ENCODE results near the gene ZBTB20. TPM values are rescaled to one million over a fixed set of nuclear protein-coding genes. Genes with fewer than 3 reads are reported as not detected.
A peak's percentile ranks its signal among the peaks of the same experiment; 100 is the strongest.

ZBTB20 gene
- total RNA-seq, 1 experiment from 2014 or later, result 25.9 TPM

GRCh38 chr3:114928989-114929640, 218.0 kb downstream of the ZBTB20 start:
- DNase-seq (ENCODE audit: low read depth), result peak; percentile 2

GRCh38 chr3:114904633-114905032, 242.5 kb downstream of the ZBTB20 start:
- no peak for DNase-seq (ENCODE audit: low read depth)

GRCh38 chr3:114903213-114903612, 243.9 kb downstream of the ZBTB20 start:
- no peak for DNase-seq (ENCODE audit: low read depth)

- peak; percentile 35 for DNase-seq (ENCODE audit: low read depth)
These were observed 244.4 kb downstream of the ZBTB20 start for GRCh38 chr3:114902691-114903101.

- peak; percentile 5 for DNase-seq (ENCODE audit: low read depth)
These were observed 246.2 kb downstream of the ZBTB20 start for GRCh38 chr3:114900908-114901307.

- DNase-seq (ENCODE audit: low read depth), result no peak
These were observed 247.7 kb downstream of the ZBTB20 start for GRCh38 chr3:114899186-114899931.

GRCh38 chr3:114896978-114897377, 250.1 kb downstream of the ZBTB20 start:
- no peak for DNase-seq (ENCODE audit: low read depth)

GRCh38 chr3:114893361-114893760, 253.7 kb downstream of the ZBTB20 start:
- DNase-seq (ENCODE audit: low read depth), result no peak

GRCh38 chr3:114892880-114893279, 254.2 kb downstream of the ZBTB20 start:
- no peak for DNase-seq (ENCODE audit: low read depth)

- DNase-seq (ENCODE audit: low read depth), result no peak
These were observed 254.8 kb downstream of the ZBTB20 start for GRCh38 chr3:114892131-114892879.

GRCh38 chr3:114887806-114888205, 259.3 kb downstream of the ZBTB20 start:
- no peak for DNase-seq (ENCODE audit: low read depth)

- no peak for DNase-seq (ENCODE audit: low read depth)
These were observed 260.2 kb downstream of the ZBTB20 start for GRCh38 chr3:114886905-114887304.

- no peak for DNase-seq (ENCODE audit: low read depth)
These were observed 262.7 kb downstream of the ZBTB20 start for GRCh38 chr3:114884213-114884923.

GRCh38 chr3:114880078-114880477, 267.0 kb downstream of the ZBTB20 start:
- peak; percentile 85 for DNase-seq (ENCODE audit: low read depth)

GRCh38 chr3:114879059-114880031, 267.7 kb downstream of the ZBTB20 start:
- peak; percentile 88 for DNase-seq (ENCODE audit: low read depth)

- DNase-seq (ENCODE audit: low read depth), result peak; percentile 77
These were observed 268.8 kb downstream of the ZBTB20 start for GRCh38 chr3:114878114-114878839.

- no peak for DNase-seq (ENCODE audit: low read depth)
These were observed 269.5 kb downstream of the ZBTB20 start for GRCh38 chr3:114877378-114878113.

- no peak for DNase-seq (ENCODE audit: low read depth)
These were observed 272.5 kb downstream of the ZBTB20 start for GRCh38 chr3:114874522-114874971.

GRCh38 chr3:114873591-114873990, 273.5 kb downstream of the ZBTB20 start:
- no peak for DNase-seq (ENCODE audit: low read depth)
